ENCODE measurements around the gene MEIOB. TPM values are rescaled to one million over a fixed set of nuclear protein-coding genes. Genes with fewer than 3 reads are reported as not detected.
"Not testable (repeated sequence)": the region's sequence is repeated elsewhere in the genome, so short reads cannot be mapped to it uniquely, and the experiment has no call there.

Gene MEIOB, protein sequence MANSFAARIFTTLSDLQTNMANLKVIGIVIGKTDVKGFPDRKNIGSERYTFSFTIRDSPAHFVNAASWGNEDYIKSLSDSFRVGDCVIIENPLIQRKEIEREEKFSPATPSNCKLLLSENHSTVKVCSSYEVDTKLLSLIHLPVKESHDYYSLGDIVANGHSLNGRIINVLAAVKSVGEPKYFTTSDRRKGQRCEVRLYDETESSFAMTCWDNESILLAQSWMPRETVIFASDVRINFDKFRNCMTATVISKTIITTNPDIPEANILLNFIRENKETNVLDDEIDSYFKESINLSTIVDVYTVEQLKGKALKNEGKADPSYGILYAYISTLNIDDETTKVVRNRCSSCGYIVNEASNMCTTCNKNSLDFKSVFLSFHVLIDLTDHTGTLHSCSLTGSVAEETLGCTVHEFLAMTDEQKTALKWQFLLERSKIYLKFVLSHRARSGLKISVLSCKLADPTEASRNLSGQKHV
- total RNA-seq: under 1 TPM in 1 of 6 donors, not detected in 5; 0.44 TPM
- polyA plus RNA-seq: under 1 TPM in 1 of 2 donors, not detected in 1; 0.26 TPM

DNA sequence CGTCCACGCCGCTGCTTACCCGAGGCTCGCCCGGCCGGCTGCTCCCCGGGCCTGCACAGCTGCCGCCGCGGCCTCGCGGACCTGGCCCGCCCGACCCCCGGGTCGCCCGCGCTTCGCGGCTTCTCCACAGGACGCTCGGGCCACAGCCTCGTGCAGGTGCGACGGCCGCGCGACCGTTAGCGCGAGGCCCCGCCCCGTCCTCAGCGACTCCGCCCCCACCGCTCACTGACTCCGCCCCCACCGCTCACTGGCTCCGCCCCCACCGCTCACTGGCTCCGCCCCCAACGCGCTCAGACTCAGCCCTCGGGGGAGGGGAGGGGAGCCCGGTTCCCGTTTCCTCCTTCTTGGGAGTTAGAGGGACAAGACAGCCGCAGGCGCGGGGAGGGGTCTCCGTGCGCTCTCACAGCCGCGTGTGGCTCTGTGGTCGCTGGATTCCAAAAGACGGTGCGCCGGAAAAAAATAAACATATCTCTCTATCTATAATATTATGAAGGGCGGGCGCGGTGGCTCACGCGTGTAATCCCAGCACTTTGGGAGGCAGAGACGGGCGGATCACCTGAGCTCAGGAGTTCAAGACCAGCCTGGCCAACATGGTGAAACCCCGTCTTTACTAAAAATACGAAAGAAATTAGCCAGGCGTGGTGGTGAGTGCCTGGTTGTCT lies at the start of gene MEIOB:
MEIOB (minus strand) TSS at position 191 of the 662 bp plus-strand sequence. CDS start 3,989 bp downstream, outside the sequence.
- intact Hi-C loops (cut with DNase I): no loop called here
- FAIRE-seq: no peak
- Histone ChIP-seq H3K4me3 (peak within 1 kb of the TSS in 2 of 4 donors; percentile 13 to 31), H3K27me3 (no peaks in the 10 kb centered on the region), H3K36me3 (no peaks in the 10 kb centered on the region), H3K9me3 (no peaks in the 10 kb centered on the region), H3K4me1 (no peaks in the 10 kb centered on the region), H3K27ac (no peak within 1 kb of the TSS)
- peak; percentile 80 to 99 (median 92) for ATAC-seq
- TF ChIP-seq, protein P1, sequence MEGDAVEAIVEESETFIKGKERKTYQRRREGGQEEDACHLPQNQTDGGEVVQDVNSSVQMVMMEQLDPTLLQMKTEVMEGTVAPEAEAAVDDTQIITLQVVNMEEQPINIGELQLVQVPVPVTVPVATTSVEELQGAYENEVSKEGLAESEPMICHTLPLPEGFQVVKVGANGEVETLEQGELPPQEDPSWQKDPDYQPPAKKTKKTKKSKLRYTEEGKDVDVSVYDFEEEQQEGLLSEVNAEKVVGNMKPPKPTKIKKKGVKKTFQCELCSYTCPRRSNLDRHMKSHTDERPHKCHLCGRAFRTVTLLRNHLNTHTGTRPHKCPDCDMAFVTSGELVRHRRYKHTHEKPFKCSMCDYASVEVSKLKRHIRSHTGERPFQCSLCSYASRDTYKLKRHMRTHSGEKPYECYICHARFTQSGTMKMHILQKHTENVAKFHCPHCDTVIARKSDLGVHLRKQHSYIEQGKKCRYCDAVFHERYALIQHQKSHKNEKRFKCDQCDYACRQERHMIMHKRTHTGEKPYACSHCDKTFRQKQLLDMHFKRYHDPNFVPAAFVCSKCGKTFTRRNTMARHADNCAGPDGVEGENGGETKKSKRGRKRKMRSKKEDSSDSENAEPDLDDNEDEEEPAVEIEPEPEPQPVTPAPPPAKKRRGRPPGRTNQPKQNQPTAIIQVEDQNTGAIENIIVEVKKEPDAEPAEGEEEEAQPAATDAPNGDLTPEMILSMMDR (IDR thresholded peaks at IDR 0.05): no peak
- peak; percentile 17 to 80 (median 51) for DNase-seq
- WGBS, 2 donors: 3 to 13% methylated on average over 41 to 68 of the region's 68 CpGs

DNA sequence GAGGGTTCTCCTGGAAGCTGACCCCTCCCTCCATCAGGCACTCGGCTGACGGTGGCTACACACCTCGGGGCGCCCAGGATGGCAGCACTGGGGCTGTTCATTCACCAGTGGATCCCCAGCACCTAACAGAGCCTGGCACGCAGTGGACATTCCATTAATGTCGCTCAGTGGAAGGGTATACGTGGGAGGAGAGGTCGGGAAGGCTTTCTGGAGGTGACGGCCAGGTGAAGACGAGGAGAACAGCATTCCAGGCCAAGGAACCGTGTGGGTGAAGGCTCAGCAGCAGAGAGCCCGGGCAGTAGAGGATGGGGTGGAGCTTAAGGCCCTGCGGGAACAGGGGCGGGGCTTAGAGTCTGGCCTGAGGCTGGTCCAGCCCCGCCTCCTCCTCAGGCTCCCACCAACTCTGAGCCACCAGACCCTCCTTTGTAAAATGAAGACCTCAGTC lies 48.8 kb upstream of the MEIOB start:
- no peaks in the 10 kb centered on the region for H3K4me1 ChIP-seq
- H3K27me3 ChIP-seq: peaks cover 0 to 9% (median 2%) of the 10 kb centered on the region in 4 donors
- ATAC-seq: peak; percentile 33 to 70 (median 54)
- no peak for FAIRE-seq
- 12% methylated on average over 15 of the region's 15 CpGs for WGBS, 2 donors
- DNase-seq: peak in 2 of 6 donors; percentile 24 to 57
- TF ChIP-seq, protein P1 (IDR thresholded peaks at IDR 0.05): no peak
- no peak overlapping the region for H3K27ac ChIP-seq
- intact Hi-C loops (cut with DNase I): loop anchor here in 1 of 3 donors (5.0 kb wide), 1 partner anchor 53 kb away; no protein-coding TSS in a partner anchor
- no peaks in the 10 kb centered on the region for H3K9me3 ChIP-seq
- H3K4me3 ChIP-seq: no peak overlapping the region
- no peaks in the 10 kb centered on the region for H3K36me3 ChIP-seq

DNA sequence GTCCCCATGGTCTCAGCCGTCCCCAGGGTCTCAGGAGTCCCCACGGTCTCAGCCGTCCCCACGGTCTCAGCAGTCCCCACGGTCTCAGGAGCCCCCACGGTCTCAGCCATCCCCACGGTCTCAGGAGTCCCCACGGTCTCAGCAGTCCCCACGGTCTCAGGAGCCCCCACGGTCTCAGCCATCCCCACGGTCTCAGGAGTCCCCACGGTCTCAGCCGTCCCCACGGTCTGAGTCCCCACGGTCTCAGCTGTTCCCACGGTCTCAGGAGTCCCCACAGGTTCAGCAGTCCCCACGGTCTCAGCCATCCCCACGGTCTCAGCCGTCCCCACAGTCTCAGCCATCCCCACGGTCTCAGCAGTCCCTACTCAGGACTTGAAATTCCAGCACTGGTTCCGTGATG lies 48.2 kb upstream of the MEIOB start:
- not testable (repeated sequence) for FAIRE-seq, H3K36me3 ChIP-seq, H3K27ac ChIP-seq, H3K4me1 ChIP-seq, ATAC-seq, H3K4me3 ChIP-seq, H3K9me3 ChIP-seq, H3K27me3 ChIP-seq, DNase-seq
- intact Hi-C loops (cut with DNase I): loop anchor here in 1 of 3 donors (5.0 kb wide), 1 partner anchor 53 kb away; no protein-coding TSS in a partner anchor
- WGBS, 2 donors: 51 to 63% methylated on average over 21 of the region's 21 CpGs

DNA sequence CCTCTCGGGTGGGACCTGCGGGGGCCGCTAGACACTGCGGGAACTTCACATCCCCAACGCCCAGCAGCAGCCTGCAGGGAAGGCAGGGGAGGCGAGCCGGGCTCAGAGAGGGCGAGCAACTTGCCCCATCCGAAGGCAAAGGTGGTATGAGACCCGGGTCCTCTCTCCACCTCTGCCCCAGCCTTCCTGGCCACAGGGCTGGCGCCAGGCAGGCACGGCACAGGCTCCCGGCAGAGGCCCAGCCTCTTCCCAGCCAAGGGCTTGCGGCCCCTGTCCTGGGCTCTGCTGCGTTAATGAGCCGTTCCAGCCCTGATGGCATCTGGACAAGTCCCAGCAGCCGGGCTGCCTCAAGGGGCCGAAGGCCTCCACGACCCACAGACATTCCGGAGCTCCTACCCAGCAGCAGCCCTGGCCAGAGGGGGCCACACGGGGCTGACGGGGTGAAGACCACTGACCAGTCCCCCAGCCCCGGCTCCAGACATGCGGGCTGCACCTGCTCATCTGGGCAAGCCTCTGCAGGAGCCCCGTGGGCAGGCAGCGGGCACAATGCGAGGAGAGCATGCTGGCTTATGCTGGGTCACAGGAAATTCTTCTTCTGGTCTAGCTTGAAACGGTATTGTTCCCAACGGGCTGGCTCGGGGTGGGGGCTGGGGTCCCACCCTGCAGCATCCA lies 47.5 kb upstream of the MEIOB start:
- TF ChIP-seq, protein P1 (IDR thresholded peaks at IDR 0.05): no peak
- no peaks in the 10 kb centered on the region for H3K36me3 ChIP-seq
- peaks cover 0 to 9% (median 2%) of the 10 kb centered on the region in 4 donors for H3K27me3 ChIP-seq
- H3K4me3 ChIP-seq: no peak overlapping the region
- 31 to 45% methylated on average over 29 to 30 of the region's 30 CpGs for WGBS, 2 donors
- FAIRE-seq (no peak), ATAC-seq (no peak), DNase-seq (peak in 2 of 6 donors; percentile 22 to 74)
- H3K27ac ChIP-seq: no peak overlapping the region
- H3K9me3 ChIP-seq: no peaks in the 10 kb centered on the region
- intact Hi-C loops (cut with DNase I): no loop called here
- no peaks in the 10 kb centered on the region for H3K4me1 ChIP-seq

Data from pancreas (tissue), 10 donors.